ENCODE data around the gene ZNF480.
"Not testable (repeated sequence)": the region's sequence is repeated elsewhere in the genome, so short reads cannot be mapped to it uniquely, and the experiment has no call there.

Gene ZNF480

GRCh38 chr19:52286256-52286655 lies 10.7 kb upstream of the ZNF480 start:
- Histone ChIP-seq H3K4me3 (ENCODE audit: low read depth, low read length) (no peak overlapping the region), H3K27me3 (replicated peaks) (no peaks in the 10 kb centered on the region), H3K27ac (no peak overlapping the region), H3K36me3 (replicated peaks) (peaks cover 60% of the 10 kb centered on the region)
- TF ChIP-seq, protein P1, sequence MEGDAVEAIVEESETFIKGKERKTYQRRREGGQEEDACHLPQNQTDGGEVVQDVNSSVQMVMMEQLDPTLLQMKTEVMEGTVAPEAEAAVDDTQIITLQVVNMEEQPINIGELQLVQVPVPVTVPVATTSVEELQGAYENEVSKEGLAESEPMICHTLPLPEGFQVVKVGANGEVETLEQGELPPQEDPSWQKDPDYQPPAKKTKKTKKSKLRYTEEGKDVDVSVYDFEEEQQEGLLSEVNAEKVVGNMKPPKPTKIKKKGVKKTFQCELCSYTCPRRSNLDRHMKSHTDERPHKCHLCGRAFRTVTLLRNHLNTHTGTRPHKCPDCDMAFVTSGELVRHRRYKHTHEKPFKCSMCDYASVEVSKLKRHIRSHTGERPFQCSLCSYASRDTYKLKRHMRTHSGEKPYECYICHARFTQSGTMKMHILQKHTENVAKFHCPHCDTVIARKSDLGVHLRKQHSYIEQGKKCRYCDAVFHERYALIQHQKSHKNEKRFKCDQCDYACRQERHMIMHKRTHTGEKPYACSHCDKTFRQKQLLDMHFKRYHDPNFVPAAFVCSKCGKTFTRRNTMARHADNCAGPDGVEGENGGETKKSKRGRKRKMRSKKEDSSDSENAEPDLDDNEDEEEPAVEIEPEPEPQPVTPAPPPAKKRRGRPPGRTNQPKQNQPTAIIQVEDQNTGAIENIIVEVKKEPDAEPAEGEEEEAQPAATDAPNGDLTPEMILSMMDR (IDR thresholded peaks at IDR 0.05; ENCODE audit: low read depth, low read length, missing control alignments), result no peak
- DNase-seq, result no peak
- in situ Hi-C loops (cut with HindIII; ENCODE audit: low pct_ligation_motif_present, low sequenced_read_pairs), result no loop called here

GRCh38 chr19:52291781-52292180 lies 5.2 kb upstream of the ZNF480 start:
- in situ Hi-C loops (cut with HindIII; ENCODE audit: low pct_ligation_motif_present, low sequenced_read_pairs), result no loop called here
- H3K4me3 ChIP-seq (ENCODE audit: low read depth, low read length), result no peak overlapping the region
- H3K27ac ChIP-seq, result no peak overlapping the region
- no peak for DNase-seq
- TF ChIP-seq, protein P1 (IDR thresholded peaks at IDR 0.05; ENCODE audit: low read depth, low read length, missing control alignments), result no peak
- no peaks in the 10 kb centered on the region for H3K27me3 ChIP-seq (replicated peaks)
- H3K36me3 ChIP-seq (replicated peaks), result peaks cover 26% of the 10 kb centered on the region

- H3K27ac ChIP-seq; in situ Hi-C loops (cut with HindIII; ENCODE audit: low pct_ligation_motif_present, low sequenced_read_pairs); DNase-seq; H3K27me3 ChIP-seq (replicated peaks); H3K4me3 ChIP-seq (ENCODE audit: low read depth, low read length): not testable (repeated sequence)
- peaks cover 25% of the 10 kb centered on the region for H3K36me3 ChIP-seq (replicated peaks)
Observed at GRCh38 chr19:52292946-52293345, 4.0 kb upstream of the ZNF480 start.

- TF ChIP-seq, protein P1 (IDR thresholded peaks at IDR 0.05; ENCODE audit: low read depth, low read length, missing control alignments), result no peak
- Histone ChIP-seq H3K27ac (no peak overlapping the region), H3K4me3 (ENCODE audit: low read depth, low read length) (peak overlapping the region; percentile 94), H3K27me3 (replicated peaks) (no peaks in the 10 kb centered on the region), H3K36me3 (replicated peaks) (peaks cover 12% of the 10 kb centered on the region)
- no peak for DNase-seq
- in situ Hi-C loops (cut with HindIII; ENCODE audit: low pct_ligation_motif_present, low sequenced_read_pairs), result no loop called here
Observed at GRCh38 chr19:52296400-52296772, 583 bp upstream of the ZNF480 start.

GRCh38 chr19:52297601-52298364 lies 814 bp downstream of the ZNF480 start:
- TF ChIP-seq, protein P1 (IDR thresholded peaks at IDR 0.05; ENCODE audit: low read depth, low read length, missing control alignments), result no peak
- H3K4me3 ChIP-seq (ENCODE audit: low read depth, low read length), result peak overlapping the region; percentile 94
- H3K27ac ChIP-seq, result peak overlapping the region; percentile 83
- no peaks in the 10 kb centered on the region for H3K27me3 ChIP-seq (replicated peaks)
- no peak for DNase-seq
- in situ Hi-C loops (cut with HindIII; ENCODE audit: low pct_ligation_motif_present, low sequenced_read_pairs), result no loop called here
- peaks cover 24% of the 10 kb centered on the region for H3K36me3 ChIP-seq (replicated peaks)

DNA sequence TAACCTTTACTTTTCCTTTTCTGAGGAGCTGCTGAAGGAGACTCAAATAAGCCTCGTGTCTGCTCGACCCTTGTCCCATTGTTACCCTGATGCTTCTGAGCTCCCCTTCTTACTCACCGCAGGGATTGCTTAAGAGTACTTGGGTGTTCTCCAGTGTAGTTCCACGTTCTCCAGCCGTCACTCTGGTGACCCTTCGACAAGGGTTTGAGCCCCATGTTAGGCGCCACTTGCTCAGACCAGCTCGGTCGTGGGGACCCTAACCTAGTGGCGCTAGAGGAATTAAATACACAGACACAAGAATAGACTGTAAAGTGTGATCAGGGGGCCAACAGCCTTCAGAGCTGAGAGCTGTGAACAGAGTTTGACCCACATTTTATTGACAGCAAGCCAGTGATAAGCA lies 10.3 kb downstream of the ZNF480 start:
- TF ChIP-seq, protein P1 (IDR thresholded peaks at IDR 0.05; ENCODE audit: low read depth, low read length, missing control alignments), result no peak
- Histone ChIP-seq H3K4me3 (ENCODE audit: low read depth, low read length) (no peak overlapping the region), H3K36me3 (replicated peaks) (peaks cover 31% of the 10 kb centered on the region), H3K27ac (no peak overlapping the region), H3K27me3 (replicated peaks) (no peaks in the 10 kb centered on the region)
- DNase-seq, result peak; percentile 3
- in situ Hi-C loops (cut with HindIII; ENCODE audit: low pct_ligation_motif_present, low sequenced_read_pairs), result no loop called here

Data from brain microvascular endothelial cell (primary cell).